Liver (tissue), 9 donors: ENCODE results near the gene CATSPERE. TPM values are rescaled to one million over a fixed set of nuclear protein-coding genes. Genes with fewer than 3 reads are reported as not detected.

Source experiments
- DNase-seq: peaks from one replicate; pipeline ENCODE4 v3.0.0-alpha.2; 2017; ENCODE audit warnings: low spot score
- H3K27ac ChIP-seq, 2 donors: one replicate each; pipeline ENCODE4 v1.7.0; 2013; ENCODE audit warnings: inconsistent platforms in 2 of 2, low read length in 2 of 2, control low read depth in 1 of 2, low read depth in 1 of 2, mild to moderate bottlenecking in 1 of 2
- H3K27me3 ChIP-seq, 4 donors: one replicate each; pipeline versions ENCODE4 v1.6.1 to v1.7.0; 2013; ENCODE audit warnings: low read length in 3 of 4, inconsistent platforms in 1 of 4, mild to moderate bottlenecking in 1 of 4, moderate library complexity in 1 of 4; ENCODE audit not compliant: control insufficient read depth in 4 of 4, insufficient read depth in 4 of 4
- H3K36me3 ChIP-seq, 4 donors: one replicate each; pipeline versions ENCODE4 v1.6.1 to v1.7.0; 2013; ENCODE audit warnings: low read length in 3 of 4, mild to moderate bottlenecking in 3 of 4, low read depth in 1 of 4, moderate library complexity in 1 of 4; ENCODE audit not compliant: control insufficient read depth in 4 of 4, insufficient read depth in 3 of 4
- H3K4me1 ChIP-seq, 4 donors: one replicate each; pipeline versions ENCODE4 v1.6.1 to v1.7.0; 2013; ENCODE audit warnings: low read length in 3 of 4, mild to moderate bottlenecking in 3 of 4, moderate library complexity in 1 of 4; ENCODE audit not compliant: control insufficient read depth in 4 of 4, insufficient read depth in 4 of 4
- H3K4me3 ChIP-seq, 3 donors: one replicate each; pipeline versions ENCODE4 v1.6.1 to v1.7.0; 2013; ENCODE audit warnings: low read length in 3 of 3, control low read depth in 1 of 3, low read depth in 1 of 3, mild to moderate bottlenecking in 1 of 3
- H3K9ac ChIP-seq, 2 donors: one replicate each; pipeline ENCODE4 v1.7.0; 2013; ENCODE audit warnings: low read length in 2 of 2, mild to moderate bottlenecking in 2 of 2, moderate library complexity in 2 of 2, control low read depth in 1 of 2, low read depth in 1 of 2
- H3K9me3 ChIP-seq, 4 donors: one replicate each; pipeline versions ENCODE4 v1.6.1 to v1.7.0; 2013; ENCODE audit warnings: low read length in 3 of 4; ENCODE audit not compliant: control insufficient read depth in 4 of 4
- EGR1 ChIP-seq, 2 donors: IDR thresholded peaks; 2 replicates each; pipeline ENCODE4 v1.6.1; 2016 to 2018; ENCODE audit warnings: antibody characterized with exemption in 2 of 2, low read depth in 2 of 2
- FOXA1 ChIP-seq: IDR thresholded peaks from 2 replicates; pipeline ENCODE4 v1.6.1; 2016; ENCODE audit warnings: antibody characterized with exemption
- FOXA2 ChIP-seq: IDR thresholded peaks from 2 replicates; pipeline ENCODE4 v1.6.1; 2016; ENCODE audit warnings: antibody characterized with exemption
- GABPA ChIP-seq, 2 donors: IDR thresholded peaks in 1 of 2; conservative IDR thresholded peaks in 1 of 2; 2 replicates each; pipeline ENCODE4 v1.6.1; 2016; ENCODE audit warnings: antibody characterized with exemption in 2 of 2, mild to moderate bottlenecking in 1 of 2, moderate library complexity in 1 of 2
- HNF4A ChIP-seq, 2 donors: conservative IDR thresholded peaks; 2 replicates each; pipeline ENCODE4 v1.6.1; 2016; ENCODE audit warnings: antibody characterized with exemption in 2 of 2, mild to moderate bottlenecking in 2 of 2
- HNF4G ChIP-seq: IDR thresholded peaks from 2 replicates; pipeline ENCODE4 v1.6.1; 2016; ENCODE audit warnings: antibody characterized with exemption
- JUND ChIP-seq, 2 donors: IDR thresholded peaks; 2 replicates each; pipeline ENCODE4 v1.6.1; 2016; ENCODE audit warnings: antibody characterized with exemption in 2 of 2
- NR2F2 ChIP-seq: IDR thresholded peaks from 2 replicates; pipeline ENCODE4 v1.6.1; 2016; ENCODE audit warnings: antibody characterized with exemption
- RAD21 ChIP-seq, 2 donors: IDR thresholded peaks; 2 replicates each; pipeline ENCODE4 v1.6.1; 2016; ENCODE audit warnings: antibody characterized with exemption in 2 of 2, mild to moderate bottlenecking in 2 of 2
- RXRA ChIP-seq, 2 donors: IDR thresholded peaks; 2 replicates each; pipeline ENCODE4 v1.6.1; 2017 to 2018; ENCODE audit warnings: antibody characterized with exemption in 2 of 2, mild to moderate bottlenecking in 1 of 2
- SP1 ChIP-seq: IDR thresholded peaks from 2 replicates; pipeline ENCODE4 v1.6.1; 2018; ENCODE audit warnings: antibody characterized with exemption, mild to moderate bottlenecking
- TAF1 ChIP-seq: conservative IDR thresholded peaks from 2 replicates; pipeline ENCODE4 v1.6.1; 2016; ENCODE audit warnings: antibody characterized with exemption, mild to moderate bottlenecking
- YY1 ChIP-seq: IDR thresholded peaks from 2 replicates; pipeline ENCODE4 v1.6.1; 2016; ENCODE audit warnings: antibody characterized with exemption, mild to moderate bottlenecking
- WGBS: extraction: QIAGEN DNeasy Blood & Tissue Kit; methylation state at CpG from one replicate; pipeline ENCODE4 v1.1.7; 2013; 5-methylcytosine and 5-hydroxymethylcytosine counted together
- polyA plus RNA-seq, 2 donors: library from polyadenylated mRNA; stranded (reverse) in 1 of 2; unstranded in 1 of 2; fragments of 200-250 nt in 1 of 2; fragments of >200 nt in 1 of 2; fragmentation: Nextera tagmentation in 1 of 2; extraction: Ambion mirVana in 1 of 2; gene quantifications; one replicate each; pipeline versions ENCODE4 v1.2.1 to v1.2.3, GENCODE V29; 2013 to 2015
- total RNA-seq, 2 donors: library from RNA; depleted of rRNA; stranded (reverse); fragments of >200 nt; gene quantifications; one replicate each; pipeline ENCODE4 v1.2.3, GENCODE V29; 2014
- TF ChIP-seq, protein P1 (sequence below): IDR thresholded peaks from 2 replicates; pipeline ENCODE4 v1.6.1; 2016; ENCODE audit warnings: antibody characterized with exemption, mild to moderate bottlenecking
- TF ChIP-seq, protein P2 (sequence below): IDR thresholded peaks from 2 replicates; pipeline ENCODE4 v1.6.1; 2016; ENCODE audit warnings: antibody characterized with exemption
- TF ChIP-seq, protein P3 (sequence below): IDR thresholded peaks from 2 replicates; pipeline ENCODE4 v1.6.1; 2016; ENCODE audit warnings: antibody characterized with exemption
- TF ChIP-seq, protein P4 (sequence below): fragments of 150-350 bp; IDR thresholded peaks from 2 replicates; pipeline ENCODE4 v1.5.1; 2017; ENCODE audit warnings: improper control_type of control experiment, low read depth, low read length; ENCODE audit not compliant: missing input control
- TF ChIP-seq, protein P5 (sequence below): IDR thresholded peaks from 2 replicates; pipeline ENCODE4 v1.6.1; 2016; ENCODE audit warnings: antibody characterized with exemption
- donor health status: healthy.
- donor health status: healthy.
- donor health status: healthy.
- donor health status: healthy.
- donor health status: healthy.

Gene CATSPERE
- total and polyA plus RNA-seq, 4 donors: 0.15 to 0.79 (median 0.53) TPM

DNA sequence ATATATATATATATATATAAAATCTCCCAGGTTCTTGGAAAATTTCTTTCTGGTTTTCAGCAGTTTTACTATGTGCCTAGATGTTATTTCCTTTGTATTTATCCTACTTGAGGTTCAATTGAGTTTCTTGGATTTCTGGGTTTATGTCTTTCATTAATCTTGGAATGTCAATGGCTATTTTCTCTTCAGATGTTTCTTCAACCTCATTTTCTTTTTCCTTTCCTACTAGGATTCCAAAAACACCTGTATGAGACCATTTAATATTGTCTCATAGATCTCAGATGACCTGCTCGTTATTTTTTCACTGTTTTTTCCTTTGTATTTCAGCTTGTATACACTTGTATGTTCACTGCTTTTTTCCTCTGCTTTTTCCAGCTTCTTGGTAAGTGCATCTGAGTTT lies 96.5 kb downstream of the CATSPERE start:
- Histone ChIP-seq H3K36me3 (no peaks in the 10 kb centered on the region), H3K4me1 (no peaks in the 10 kb centered on the region), H3K27ac (no peak overlapping the region), H3K4me3 (no peak overlapping the region), H3K27me3 (no peaks in the 10 kb centered on the region), H3K9me3 (peaks cover 2 to 4% (median 2%) of the 10 kb centered on the region in 4 donors), H3K9ac (no peak overlapping the region)
- 94% methylated on average over 1 of the region's 1 CpG for WGBS
- TF ChIP-seq JUND (IDR thresholded peaks at IDR 0.05) (no peak), RXRA (IDR thresholded peaks at IDR 0.05) (no peak), HNF4A (conservative IDR thresholded peaks at IDR 0.05) (no peak), GABPA (IDR thresholded peaks at IDR 0.05 in 1 of 2, conservative IDR thresholded peaks at IDR 0.05 in 1 of 2) (no peak), FOXA1 (no peak), EGR1 (IDR thresholded peaks at IDR 0.05; ENCODE audit: low read depth in 2 of 2) (no peak), SP1 (no peak), RAD21 (IDR thresholded peaks at IDR 0.05) (no peak), YY1 (no peak), TAF1 (no peak), HNF4G (no peak), FOXA2 (no peak), NR2F2 (no peak)
- TF ChIP-seq, protein P1, sequence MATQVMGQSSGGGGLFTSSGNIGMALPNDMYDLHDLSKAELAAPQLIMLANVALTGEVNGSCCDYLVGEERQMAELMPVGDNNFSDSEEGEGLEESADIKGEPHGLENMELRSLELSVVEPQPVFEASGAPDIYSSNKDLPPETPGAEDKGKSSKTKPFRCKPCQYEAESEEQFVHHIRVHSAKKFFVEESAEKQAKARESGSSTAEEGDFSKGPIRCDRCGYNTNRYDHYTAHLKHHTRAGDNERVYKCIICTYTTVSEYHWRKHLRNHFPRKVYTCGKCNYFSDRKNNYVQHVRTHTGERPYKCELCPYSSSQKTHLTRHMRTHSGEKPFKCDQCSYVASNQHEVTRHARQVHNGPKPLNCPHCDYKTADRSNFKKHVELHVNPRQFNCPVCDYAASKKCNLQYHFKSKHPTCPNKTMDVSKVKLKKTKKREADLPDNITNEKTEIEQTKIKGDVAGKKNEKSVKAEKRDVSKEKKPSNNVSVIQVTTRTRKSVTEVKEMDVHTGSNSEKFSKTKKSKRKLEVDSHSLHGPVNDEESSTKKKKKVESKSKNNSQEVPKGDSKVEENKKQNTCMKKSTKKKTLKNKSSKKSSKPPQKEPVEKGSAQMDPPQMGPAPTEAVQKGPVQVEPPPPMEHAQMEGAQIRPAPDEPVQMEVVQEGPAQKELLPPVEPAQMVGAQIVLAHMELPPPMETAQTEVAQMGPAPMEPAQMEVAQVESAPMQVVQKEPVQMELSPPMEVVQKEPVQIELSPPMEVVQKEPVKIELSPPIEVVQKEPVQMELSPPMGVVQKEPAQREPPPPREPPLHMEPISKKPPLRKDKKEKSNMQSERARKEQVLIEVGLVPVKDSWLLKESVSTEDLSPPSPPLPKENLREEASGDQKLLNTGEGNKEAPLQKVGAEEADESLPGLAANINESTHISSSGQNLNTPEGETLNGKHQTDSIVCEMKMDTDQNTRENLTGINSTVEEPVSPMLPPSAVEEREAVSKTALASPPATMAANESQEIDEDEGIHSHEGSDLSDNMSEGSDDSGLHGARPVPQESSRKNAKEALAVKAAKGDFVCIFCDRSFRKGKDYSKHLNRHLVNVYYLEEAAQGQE: no peak
- TF ChIP-seq, protein P2, sequence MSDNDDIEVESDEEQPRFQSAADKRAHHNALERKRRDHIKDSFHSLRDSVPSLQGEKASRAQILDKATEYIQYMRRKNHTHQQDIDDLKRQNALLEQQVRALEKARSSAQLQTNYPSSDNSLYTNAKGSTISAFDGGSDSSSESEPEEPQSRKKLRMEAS: no peak
- TF ChIP-seq, protein P3, sequence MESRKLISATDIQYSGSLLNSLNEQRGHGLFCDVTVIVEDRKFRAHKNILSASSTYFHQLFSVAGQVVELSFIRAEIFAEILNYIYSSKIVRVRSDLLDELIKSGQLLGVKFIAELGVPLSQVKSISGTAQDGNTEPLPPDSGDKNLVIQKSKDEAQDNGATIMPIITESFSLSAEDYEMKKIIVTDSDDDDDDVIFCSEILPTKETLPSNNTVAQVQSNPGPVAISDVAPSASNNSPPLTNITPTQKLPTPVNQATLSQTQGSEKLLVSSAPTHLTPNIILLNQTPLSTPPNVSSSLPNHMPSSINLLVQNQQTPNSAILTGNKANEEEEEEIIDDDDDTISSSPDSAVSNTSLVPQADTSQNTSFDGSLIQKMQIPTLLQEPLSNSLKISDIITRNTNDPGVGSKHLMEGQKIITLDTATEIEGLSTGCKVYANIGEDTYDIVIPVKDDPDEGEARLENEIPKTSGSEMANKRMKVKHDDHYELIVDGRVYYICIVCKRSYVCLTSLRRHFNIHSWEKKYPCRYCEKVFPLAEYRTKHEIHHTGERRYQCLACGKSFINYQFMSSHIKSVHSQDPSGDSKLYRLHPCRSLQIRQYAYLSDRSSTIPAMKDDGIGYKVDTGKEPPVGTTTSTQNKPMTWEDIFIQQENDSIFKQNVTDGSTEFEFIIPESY: no peak
- TF ChIP-seq, protein P4, sequence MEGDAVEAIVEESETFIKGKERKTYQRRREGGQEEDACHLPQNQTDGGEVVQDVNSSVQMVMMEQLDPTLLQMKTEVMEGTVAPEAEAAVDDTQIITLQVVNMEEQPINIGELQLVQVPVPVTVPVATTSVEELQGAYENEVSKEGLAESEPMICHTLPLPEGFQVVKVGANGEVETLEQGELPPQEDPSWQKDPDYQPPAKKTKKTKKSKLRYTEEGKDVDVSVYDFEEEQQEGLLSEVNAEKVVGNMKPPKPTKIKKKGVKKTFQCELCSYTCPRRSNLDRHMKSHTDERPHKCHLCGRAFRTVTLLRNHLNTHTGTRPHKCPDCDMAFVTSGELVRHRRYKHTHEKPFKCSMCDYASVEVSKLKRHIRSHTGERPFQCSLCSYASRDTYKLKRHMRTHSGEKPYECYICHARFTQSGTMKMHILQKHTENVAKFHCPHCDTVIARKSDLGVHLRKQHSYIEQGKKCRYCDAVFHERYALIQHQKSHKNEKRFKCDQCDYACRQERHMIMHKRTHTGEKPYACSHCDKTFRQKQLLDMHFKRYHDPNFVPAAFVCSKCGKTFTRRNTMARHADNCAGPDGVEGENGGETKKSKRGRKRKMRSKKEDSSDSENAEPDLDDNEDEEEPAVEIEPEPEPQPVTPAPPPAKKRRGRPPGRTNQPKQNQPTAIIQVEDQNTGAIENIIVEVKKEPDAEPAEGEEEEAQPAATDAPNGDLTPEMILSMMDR: no peak
- TF ChIP-seq, protein P5, sequence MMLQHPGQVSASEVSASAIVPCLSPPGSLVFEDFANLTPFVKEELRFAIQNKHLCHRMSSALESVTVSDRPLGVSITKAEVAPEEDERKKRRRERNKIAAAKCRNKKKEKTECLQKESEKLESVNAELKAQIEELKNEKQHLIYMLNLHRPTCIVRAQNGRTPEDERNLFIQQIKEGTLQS: no peak
- no peak for DNase-seq
